HG02571 (cell line): Measurements from ENCODE around the gene CTIF.

Experiments
- ATAC-seq: cut with Tn5 transposase; IDR thresholded peaks from one replicate; pipeline ENCODE4 v1.9.1; 2021; ENCODE audit warnings: mild to moderate bottlenecking, moderate library complexity; ENCODE audit not compliant: unreplicated experiment

CTIF gene

GRCh38 chr18:48573632-48574283 lies 34.9 kb downstream of the CTIF start:
- ATAC-seq = no peak

- ATAC-seq = no peak
Measured at GRCh38 chr18:48574667-48575300, 36.0 kb downstream of the CTIF start.

- no peak for ATAC-seq
Measured at GRCh38 chr18:48575301-48575657, 36.4 kb downstream of the CTIF start.

- no peak for ATAC-seq
Measured at GRCh38 chr18:48575658-48576456, 37.0 kb downstream of the CTIF start.

- no peak for ATAC-seq
Measured at GRCh38 chr18:48576457-48576771, 37.6 kb downstream of the CTIF start.

- no peak for ATAC-seq
Measured at GRCh38 chr18:48577478-48578190, 38.8 kb downstream of the CTIF start.

GRCh38 chr18:48578289-48578688 lies 39.5 kb downstream of the CTIF start:
- no peak for ATAC-seq

GRCh38 chr18:48580066-48580465 lies 41.2 kb downstream of the CTIF start:
- ATAC-seq = no peak

GRCh38 chr18:48580782-48581181 lies 42.0 kb downstream of the CTIF start:
- no peak for ATAC-seq

GRCh38 chr18:48581206-48581605 lies 42.4 kb downstream of the CTIF start:
- no peak for ATAC-seq

GRCh38 chr18:48581941-48582340 lies 43.1 kb downstream of the CTIF start:
- ATAC-seq = no peak

GRCh38 chr18:48582946-48583345 lies 44.1 kb downstream of the CTIF start:
- no peak for ATAC-seq

- ATAC-seq = no peak
Measured at GRCh38 chr18:48583573-48583972, 44.7 kb downstream of the CTIF start.

GRCh38 chr18:48589797-48590519 lies 51.1 kb downstream of the CTIF start:
- no peak for ATAC-seq

- ATAC-seq = no peak
Measured at GRCh38 chr18:48590678-48591077, 51.8 kb downstream of the CTIF start.

- ATAC-seq = no peak
Measured at GRCh38 chr18:48592540-48593171, 53.8 kb downstream of the CTIF start.

- no peak for ATAC-seq
Measured at GRCh38 chr18:48594471-48595094, 55.8 kb downstream of the CTIF start.

GRCh38 chr18:48595703-48596218 lies 56.9 kb downstream of the CTIF start:
- ATAC-seq = no peak

GRCh38 chr18:48597110-48597509 lies 58.3 kb downstream of the CTIF start:
- no peak for ATAC-seq

GRCh38 chr18:48597671-48598070 lies 58.8 kb downstream of the CTIF start:
- no peak for ATAC-seq
